Neuronal stem cell (in vitro differentiated cells): ENCODE data around the gene SP3.
A peak's percentile ranks its signal among the peaks of the same experiment; 100 is the strongest.

Source experiments
- DNase-seq: peaks from one replicate; pipeline ENCODE4 v3.0.0-alpha.2; 2013; ENCODE audit warnings: low spot score
- H2AFZ ChIP-seq: one replicate; pipeline ENCODE4 v1.6.1; 2013; ENCODE audit warnings: mild to moderate bottlenecking, low read length, inconsistent platforms
- H2AK5ac ChIP-seq: 2 replicates; pipeline ENCODE4 v1.6.1; 2013; ENCODE audit warnings: low read depth, mild to moderate bottlenecking, inconsistent platforms, low read length, moderate library complexity, mixed read lengths
- H2BK120ac ChIP-seq: 2 replicates; pipeline ENCODE4 v1.6.1; 2013; ENCODE audit warnings: low read depth, mild to moderate bottlenecking, inconsistent platforms, low read length, moderate library complexity, mixed read lengths
- H2BK12ac ChIP-seq: one replicate; pipeline ENCODE4 v1.6.1; 2013; ENCODE audit warnings: low read length, inconsistent platforms
- H2BK15ac ChIP-seq: 2 replicates; pipeline ENCODE4 v1.6.1; 2013; ENCODE audit warnings: mild to moderate bottlenecking, low read length, inconsistent platforms, mixed read lengths
- H2BK5ac ChIP-seq: one replicate; pipeline ENCODE4 v1.6.1; 2013; ENCODE audit warnings: inconsistent platforms, mild to moderate bottlenecking, low read length, moderate library complexity
- H3K14ac ChIP-seq: one replicate; pipeline ENCODE4 v1.6.1; 2013; ENCODE audit warnings: low read length, inconsistent platforms
- H3K18ac ChIP-seq: 2 replicates; pipeline ENCODE4 v1.6.1; 2013; ENCODE audit warnings: low read length, inconsistent platforms
- H3K23ac ChIP-seq: 2 replicates; pipeline ENCODE4 v1.6.1; 2013; ENCODE audit warnings: low read depth, mild to moderate bottlenecking, mixed read lengths, low read length, inconsistent platforms; ENCODE audit not compliant: poor library complexity
- H3K27ac ChIP-seq: replicated peaks from 3 replicates; pipeline ENCODE4 v1.5.1; 2013; ENCODE audit warnings: low read length, inconsistent platforms
- H3K27me3 ChIP-seq, 3 experiments: 2 replicates each; pipeline ENCODE4 v1.6.1; 2013; ENCODE audit warnings: low read length in 3 of 3, mild to moderate bottlenecking in 2 of 3, inconsistent platforms in 1 of 3, low read depth in 1 of 3, mixed read lengths in 1 of 3, moderate library complexity in 1 of 3; ENCODE audit not compliant: control insufficient read depth in 3 of 3, insufficient read depth in 3 of 3
- H3K36me3 ChIP-seq, 2 donors: replicated peaks in 1 of 2; 2 replicates each; pipeline ENCODE4 v1.6.1; 2013; ENCODE audit warnings: low read length in 2 of 2; ENCODE audit not compliant: control insufficient read depth in 2 of 2, insufficient read depth in 2 of 2
- H3K4ac ChIP-seq: 2 replicates; pipeline ENCODE4 v1.6.1; 2013; ENCODE audit warnings: inconsistent platforms, mild to moderate bottlenecking, low read length, moderate library complexity
- H3K4me1 ChIP-seq, 2 donors: 1 replicate in 1 of 2; 2 replicates in 1 of 2; pipeline ENCODE4 v1.6.1; 2013; ENCODE audit warnings: low read length in 2 of 2, low read depth in 1 of 2; ENCODE audit not compliant: control insufficient read depth in 2 of 2, insufficient read depth in 1 of 2
- H3K4me2 ChIP-seq: one replicate; pipeline ENCODE4 v1.6.1; 2013; ENCODE audit warnings: mild to moderate bottlenecking, low read length, inconsistent platforms; ENCODE audit not compliant: insufficient read depth, poor library complexity, severe bottlenecking
- H3K4me3 ChIP-seq, 2 donors: 2 replicates each; pipeline ENCODE4 v1.5.1; 2013; ENCODE audit warnings: low read length in 2 of 2, mild to moderate bottlenecking in 2 of 2, inconsistent platforms in 1 of 2, moderate library complexity in 1 of 2
- H3K79me1 ChIP-seq: one replicate; pipeline ENCODE4 v1.6.1; 2013; ENCODE audit warnings: low read depth, mild to moderate bottlenecking, inconsistent platforms, low read length, moderate library complexity
- H3K9ac ChIP-seq: one replicate; pipeline ENCODE4 v1.6.1; 2013; ENCODE audit warnings: mild to moderate bottlenecking, low read depth, low read length, inconsistent platforms; ENCODE audit not compliant: poor library complexity
- H3K9me3 ChIP-seq, 2 donors: replicated peaks in 1 of 2; 2 replicates each; pipeline versions ENCODE3 to v1.6.1; 2013; ENCODE audit warnings: low read length in 2 of 2, mild to moderate bottlenecking in 2 of 2, inconsistent platforms in 1 of 2, low read depth in 1 of 2, mixed read lengths in 1 of 2, moderate library complexity in 1 of 2; ENCODE audit not compliant: control insufficient read depth in 2 of 2, insufficient read depth in 1 of 2
- H4K8ac ChIP-seq: one replicate; pipeline ENCODE4 v1.6.1; 2013; ENCODE audit warnings: low read depth, mild to moderate bottlenecking, inconsistent platforms, low read length, moderate library complexity
- H4K91ac ChIP-seq: one replicate; pipeline ENCODE4 v1.6.1; 2013; ENCODE audit warnings: low read length, low read depth, mild to moderate bottlenecking, inconsistent platforms; ENCODE audit not compliant: poor library complexity
- WGBS, 2 donors: extraction: QIAGEN DNeasy Blood & Tissue Kit; methylation state at CpG; one replicate each; pipeline ENCODE4 v1.1.7; 2013; ENCODE audit warnings: missing lambda C conversion rate in 2 of 2, mixed read lengths in 1 of 2; ENCODE audit not compliant: insufficient read length in 2 of 2, insufficient replicate concordance in 1 of 2; ENCODE audit errors: extremely low coverage in 2 of 2; 5-methylcytosine and 5-hydroxymethylcytosine counted together

Gene SP3

GRCh38 chr2:173880561-173880960, 84.6 kb downstream of the SP3 start:
- Histone ChIP-seq H3K23ac (no peak overlapping the region), H2BK120ac (no peak overlapping the region), H3K27ac (no peak overlapping the region), H3K27me3 (no peaks in the 10 kb centered on the region), H4K8ac (no peak overlapping the region), H2AK5ac (no peak overlapping the region), H3K9me3 (peaks cover 3 to 6% of the 10 kb centered on the region in 2 donors), H3K79me1 (no peaks in the 10 kb centered on the region), H3K4me2 (no peak overlapping the region), H3K4me3 (no peak overlapping the region), H2BK12ac (no peak overlapping the region), H2BK15ac (no peak overlapping the region), H3K18ac (no peak overlapping the region), H3K4me1 (no peaks in the 10 kb centered on the region), H3K4ac (no peak overlapping the region), H3K36me3 (no peaks in the 10 kb centered on the region), H2AFZ (no peak overlapping the region), H3K14ac (no peak overlapping the region), H3K9ac (no peak overlapping the region), H2BK5ac (no peak overlapping the region), H4K91ac (no peak overlapping the region)
- WGBS, 2 donors = no CpG with 5 or more reads among the region's 6 CpGs
- no peak for DNase-seq

GRCh38 chr2:173876833-173877413, 88.2 kb downstream of the SP3 start:
- Histone ChIP-seq H2BK120ac (no peak overlapping the region), H3K4me2 (no peak overlapping the region), H2AFZ (peak overlapping the region; percentile 32), H4K91ac (no peak overlapping the region), H2BK12ac (no peak overlapping the region), H2AK5ac (no peak overlapping the region), H3K79me1 (no peaks in the 10 kb centered on the region), H3K36me3 (no peaks in the 10 kb centered on the region), H3K23ac (no peak overlapping the region), H3K18ac (peak overlapping the region; percentile 5), H3K27ac (no peak overlapping the region), H2BK5ac (no peak overlapping the region), H3K14ac (no peak overlapping the region), H4K8ac (no peak overlapping the region), H3K4me3 (no peak overlapping the region), H3K27me3 (no peaks in the 10 kb centered on the region), H2BK15ac (no peak overlapping the region), H3K4ac (no peak overlapping the region), H3K9ac (no peak overlapping the region), H3K4me1 (peaks cover 0 to 2% of the 10 kb centered on the region in 2 donors), H3K9me3 (no peaks in the 10 kb centered on the region)
- no CpG with 5 or more reads among the region's 9 CpGs for WGBS, 2 donors
- DNase-seq = no peak

GRCh38 chr2:173874894-173875237, 90.3 kb downstream of the SP3 start:
- no peak for DNase-seq
- Histone ChIP-seq H3K9me3 (no peaks in the 10 kb centered on the region), H2BK15ac (no peak overlapping the region), H3K79me1 (no peaks in the 10 kb centered on the region), H3K4me3 (no peak overlapping the region), H2BK120ac (no peak overlapping the region), H3K14ac (no peak overlapping the region), H4K91ac (no peak overlapping the region), H3K4me2 (no peak overlapping the region), H3K4ac (no peak overlapping the region), H3K23ac (no peak overlapping the region), H3K9ac (no peak overlapping the region), H3K4me1 (peaks cover 0 to 2% of the 10 kb centered on the region in 2 donors), H2AFZ (no peak overlapping the region), H4K8ac (no peak overlapping the region), H3K18ac (no peak overlapping the region), H2BK12ac (no peak overlapping the region), H2BK5ac (no peak overlapping the region), H3K27me3 (no peaks in the 10 kb centered on the region), H3K36me3 (no peaks in the 10 kb centered on the region), H3K27ac (no peak overlapping the region), H2AK5ac (no peak overlapping the region)
- no CpG with 5 or more reads among the region's 1 CpG for WGBS, 2 donors

- H3K14ac ChIP-seq = no peak overlapping the region
- no peaks in the 10 kb centered on the region for H3K36me3 ChIP-seq
- H3K4me1 ChIP-seq = peaks cover 0 to 2% of the 10 kb centered on the region in 2 donors
- no peak for DNase-seq
- no peaks in the 10 kb centered on the region for H3K9me3 ChIP-seq
- H3K4ac ChIP-seq = no peak overlapping the region
- H3K4me3 ChIP-seq = no peak overlapping the region
- H2BK12ac ChIP-seq = no peak overlapping the region
- no peak overlapping the region for H2AFZ ChIP-seq
- no peaks in the 10 kb centered on the region for H3K27me3 ChIP-seq
- H3K27ac ChIP-seq = no peak overlapping the region
- H3K79me1 ChIP-seq = no peaks in the 10 kb centered on the region
- no peak overlapping the region for H3K23ac ChIP-seq
- H2BK5ac ChIP-seq = no peak overlapping the region
- no peak overlapping the region for H3K9ac ChIP-seq
- H2BK15ac ChIP-seq = no peak overlapping the region
- H4K8ac ChIP-seq = no peak overlapping the region
- H4K91ac ChIP-seq = no peak overlapping the region
- H2AK5ac ChIP-seq = no peak overlapping the region
- no peak overlapping the region for H2BK120ac ChIP-seq
- no peak overlapping the region for H3K4me2 ChIP-seq
- no peak overlapping the region for H3K18ac ChIP-seq
- no CpG with 5 or more reads among the region's 13 CpGs for WGBS, 2 donors
These were observed 90.9 kb downstream of the SP3 start for GRCh38 chr2:173874003-173874893.
